RKO (cell line): ENCODE measurements around the gene CD80.

Experiments
- DNase-seq: peaks from one replicate; pipeline ENCODE4 v3.0.0-alpha.2; 2016; ENCODE audit warnings: low spot score

Gene CD80

GRCh38 chr3:119547227-119547626 is 12.2 kb downstream of the CD80 start:
- DNase-seq, result no peak

GRCh38 chr3:119543147-119543546 is 16.3 kb downstream of the CD80 start:
- no peak for DNase-seq

- no peak for DNase-seq
Observed at GRCh38 chr3:119542168-119542767, 17.1 kb downstream of the CD80 start.

- no peak for DNase-seq
Observed at GRCh38 chr3:119541547-119541946, 17.9 kb downstream of the CD80 start.

GRCh38 chr3:119538772-119539171 is 20.6 kb downstream of the CD80 start:
- no peak for DNase-seq

- DNase-seq, result no peak
Observed at GRCh38 chr3:119536757-119537156, 22.7 kb downstream of the CD80 start.

- DNase-seq, result no peak
Observed at GRCh38 chr3:119534296-119534695, 25.1 kb downstream of the CD80 start.

- DNase-seq, result no peak
Observed at GRCh38 chr3:119531151-119531550, 28.3 kb downstream of the CD80 start.

- no peak for DNase-seq
Observed at GRCh38 chr3:119530456-119530855, 29.0 kb downstream of the CD80 start.

- no peak for DNase-seq
Observed at GRCh38 chr3:119529883-119530282, 29.5 kb downstream of the CD80 start.

GRCh38 chr3:119527714-119528113 is 31.7 kb downstream of the CD80 start:
- DNase-seq, result no peak

GRCh38 chr3:119524931-119525662 is 34.3 kb downstream of the CD80 start:
- no peak for DNase-seq

GRCh38 chr3:119518026-119518425 is 41.4 kb downstream of the CD80 start:
- DNase-seq, result no peak

GRCh38 chr3:119517112-119517511 is 42.3 kb downstream of the CD80 start:
- no peak for DNase-seq

GRCh38 chr3:119514637-119515036 is 44.8 kb downstream of the CD80 start:
- DNase-seq, result no peak

- no peak for DNase-seq
Observed at GRCh38 chr3:119510690-119511089, 48.7 kb downstream of the CD80 start.

- no peak for DNase-seq
Observed at GRCh38 chr3:119508172-119508845, 51.1 kb downstream of the CD80 start.

- DNase-seq, result no peak
Observed at GRCh38 chr3:119507404-119507803, 52.0 kb downstream of the CD80 start.

- no peak for DNase-seq
Observed at GRCh38 chr3:119506631-119507030, 52.8 kb downstream of the CD80 start.

- no peak for DNase-seq
Observed at GRCh38 chr3:119500901-119501300, 58.5 kb downstream of the CD80 start.

GRCh38 chr3:119500265-119500664 is 59.1 kb downstream of the CD80 start:
- peak; percentile 20 for DNase-seq

- DNase-seq, result peak; percentile 98
Observed at GRCh38 chr3:119498186-119499011, 61.0 kb downstream of the CD80 start, which contains the start of gene TIMMDC1. Gene TIMMDC1, plus strand, starts transcription at chr3:119498547. Its CDS starts 187 bp downstream, at chr3:119498734.
